MG63 (cell line): Measurements from ENCODE around the gene CEACAM8. TPM values are rescaled to one million over a fixed set of nuclear protein-coding genes. Genes with fewer than 3 reads are reported as not detected.
"Not testable (repeated sequence)": the region's sequence is repeated elsewhere in the genome, so short reads cannot be mapped to it uniquely, and the experiment has no call there.

Experiments
- DNase-seq: peaks from one replicate; pipeline ENCODE4 v3.0.0-alpha.2; 2020
- H3K27me3 ChIP-seq: fragments of 250-450 bp; sonication (Bioruptor Pico); 2 replicates; pipeline ENCODE4 v1.5.1; 2020; ENCODE audit warnings: mild to moderate bottlenecking, moderate library complexity
- H3K36me3 ChIP-seq: fragments of 250-450 bp; sonication (Bioruptor Pico); 2 replicates; pipeline ENCODE4 v1.5.1; 2020; ENCODE audit warnings: mild to moderate bottlenecking, moderate library complexity
- H3K4me3 ChIP-seq: fragments of 250-450 bp; sonication (Bioruptor Pico); 2 replicates; pipeline ENCODE4 v1.5.1; 2020; ENCODE audit warnings: mild to moderate bottlenecking, moderate library complexity
- H3K9me3 ChIP-seq: fragments of 250-450 bp; sonication (Bioruptor Pico); 2 replicates; pipeline ENCODE4 v1.5.1; 2020; ENCODE audit warnings: mild to moderate bottlenecking, moderate library complexity
- total RNA-seq: library from RNA; depleted of rRNA; stranded (reverse); fragments of >200 nt; shearing (Covaris generic); gene quantifications from 2 replicates; pipeline ENCODE4 v1.2.3, GENCODE V29; 2014; ENCODE audit warnings: low replicate concordance

CEACAM8 gene
- total RNA-seq, 1 experiment from 2014 or later, result not detected

DNA sequence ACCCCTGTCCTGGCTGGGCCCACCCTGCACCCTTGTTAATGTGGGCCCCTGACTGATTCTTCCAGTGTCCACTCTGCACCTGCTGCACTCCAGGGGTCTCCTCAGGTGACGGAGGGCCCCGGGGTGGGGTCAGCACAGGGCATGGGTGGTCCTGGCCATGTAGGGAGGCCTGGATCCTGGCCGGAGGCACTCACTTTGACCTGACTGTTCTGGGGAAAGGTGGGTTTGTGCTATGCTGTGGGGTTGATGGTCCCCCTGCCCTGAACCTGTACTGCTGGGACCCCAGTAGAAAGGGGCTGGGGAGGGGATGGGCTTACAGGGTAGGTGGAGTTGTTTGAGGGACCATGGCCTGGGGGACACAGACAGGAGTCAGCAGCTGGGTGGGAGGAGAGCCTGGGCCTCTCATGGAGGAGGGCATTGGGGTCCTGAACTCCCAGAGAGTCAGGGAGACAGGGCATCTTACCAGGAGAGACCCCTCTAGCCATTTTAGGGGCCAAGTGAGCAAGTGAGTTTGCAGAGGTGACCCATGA lies 40.6 kb downstream of the CEACAM8 start:
- Histone ChIP-seq H3K9me3 (peaks cover 4% of the 10 kb centered on the region; the same call in 1 of the 2 replicates), H3K36me3 (no peaks in the 10 kb centered on the region), H3K27me3 (no peaks in the 10 kb centered on the region), H3K4me3 (no peak overlapping the region)
- no peak for DNase-seq

DNA sequence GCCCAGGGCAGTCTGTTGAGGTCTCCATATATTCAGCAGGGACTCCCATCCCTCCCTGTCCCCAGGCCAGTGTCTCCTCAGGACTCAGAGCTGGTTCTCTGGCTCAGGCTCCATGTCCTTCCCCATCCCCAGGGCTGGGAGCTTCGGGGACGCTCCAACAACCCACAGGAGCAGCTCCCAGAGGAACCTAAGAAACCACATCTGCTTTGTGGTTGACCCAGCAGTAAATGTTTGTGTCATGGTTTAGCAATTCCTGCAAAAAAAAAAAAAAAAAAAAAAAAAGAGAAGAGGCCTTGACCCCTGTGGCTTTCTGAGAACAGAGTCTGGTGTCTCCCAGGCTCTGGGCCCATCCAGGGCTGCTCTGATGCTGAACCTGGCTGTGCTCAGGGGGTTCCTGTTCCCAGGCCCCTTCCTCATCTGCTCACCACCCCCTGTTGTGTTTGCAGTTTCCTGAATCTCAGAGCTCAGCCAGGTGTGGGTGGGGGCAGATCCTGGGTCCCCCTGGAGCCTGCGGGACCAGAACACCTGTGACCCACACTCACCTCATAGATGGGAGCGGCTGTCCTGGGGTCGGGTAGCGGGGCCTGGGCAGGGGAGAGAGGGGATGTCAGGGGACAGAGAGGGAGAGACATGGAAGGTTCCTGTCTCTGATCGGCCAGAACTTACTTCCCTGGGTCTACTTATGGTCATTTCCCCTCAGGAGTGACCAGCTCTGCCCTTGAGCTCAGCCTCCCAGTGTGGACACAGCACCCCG lies 41.3 kb downstream of the CEACAM8 start:
- no peak for DNase-seq
- no peaks in the 10 kb centered on the region for H3K27me3 ChIP-seq
- no peak overlapping the region for H3K4me3 ChIP-seq

GRCh38 chr19:42552086-42553065 lies 42.3 kb downstream of the CEACAM8 start:
- no peaks in the 10 kb centered on the region for H3K27me3 ChIP-seq
- no peak overlapping the region for H3K4me3 ChIP-seq
- no peak for DNase-seq
- peaks cover 1% of the 10 kb centered on the region; the same call in 1 of the 2 replicates for H3K9me3 ChIP-seq
- no peaks in the 10 kb centered on the region for H3K36me3 ChIP-seq

More for the DNA sequence above, 41.3 kb downstream of the CEACAM8 start:
- peaks cover 4% of the 10 kb centered on the region; the same call in 1 of the 2 replicates for H3K9me3 ChIP-seq
- H3K36me3 ChIP-seq, result no peaks in the 10 kb centered on the region

- DNase-seq, H3K9me3 ChIP-seq, H3K4me3 ChIP-seq, H3K36me3 ChIP-seq, H3K27me3 ChIP-seq: not testable (repeated sequence)
These were observed 44.2 kb downstream of the CEACAM8 start for GRCh38 chr19:42550521-42550920.

DNA sequence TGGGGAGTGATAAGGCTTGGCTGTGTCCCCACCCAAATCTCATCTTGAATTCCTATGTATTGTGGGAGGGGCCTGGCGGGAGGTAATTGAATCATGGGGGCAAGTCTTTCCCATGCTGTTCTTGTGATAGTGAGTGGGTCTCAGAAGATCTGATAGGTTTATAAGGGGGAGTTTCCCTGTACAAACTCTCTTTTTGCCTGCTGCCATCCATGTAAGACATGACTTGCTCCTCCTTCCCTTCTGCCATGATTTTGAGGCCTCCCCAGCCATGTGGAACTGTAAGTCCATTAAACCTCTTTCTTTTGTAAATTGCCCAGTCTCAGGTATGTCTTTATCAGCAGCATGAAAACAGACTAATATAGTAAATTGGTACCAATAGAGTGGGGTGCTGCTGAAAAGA lies 45.7 kb downstream of the CEACAM8 start:
- DNase-seq, H3K27me3 ChIP-seq, H3K9me3 ChIP-seq, H3K36me3 ChIP-seq, H3K4me3 ChIP-seq: not testable (repeated sequence)

DNA sequence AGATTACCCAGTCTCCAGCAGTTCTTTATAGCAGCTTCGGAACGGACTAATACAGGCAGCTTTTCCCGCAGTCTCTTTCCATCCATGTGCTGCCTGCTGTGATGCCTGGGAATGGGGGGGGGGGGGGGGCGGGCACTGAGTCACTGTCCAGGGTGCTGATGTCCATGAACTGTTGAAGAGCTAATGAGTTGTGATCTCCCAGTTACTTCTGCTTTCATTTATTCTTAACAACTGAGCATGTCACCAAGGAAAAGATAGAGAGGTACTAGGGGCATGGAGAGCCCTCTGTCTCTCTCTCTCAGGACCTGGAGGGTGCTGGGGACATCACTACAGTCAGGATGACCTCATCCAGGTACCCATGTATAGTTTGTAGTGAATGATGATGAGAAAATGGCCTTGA lies 46.2 kb downstream of the CEACAM8 start:
- no peaks in the 10 kb centered on the region; the same call in 1 of the 2 replicates for H3K9me3 ChIP-seq
- no peak for DNase-seq
- H3K36me3 ChIP-seq, result no peaks in the 10 kb centered on the region
- H3K27me3 ChIP-seq, result no peaks in the 10 kb centered on the region
- H3K4me3 ChIP-seq, result no peak overlapping the region

DNA sequence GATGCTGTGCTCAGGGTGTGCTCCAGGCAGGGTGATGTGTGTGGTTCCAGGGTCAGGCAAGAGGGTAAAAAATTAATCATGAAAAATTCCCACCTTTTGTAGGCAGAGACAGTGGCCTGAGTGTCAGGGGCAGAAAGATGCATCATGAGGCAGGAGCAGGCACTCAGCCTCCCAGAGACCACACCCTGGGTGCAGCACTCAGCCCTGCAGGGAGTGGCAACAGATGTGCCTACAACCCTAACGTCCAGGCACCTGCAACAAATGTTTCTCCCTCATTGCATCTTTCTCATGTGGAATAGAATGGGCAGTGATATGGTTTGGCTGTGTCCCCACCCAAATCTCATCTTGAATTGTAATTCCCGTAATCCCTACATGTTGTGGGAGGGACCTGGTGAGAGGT lies 46.8 kb downstream of the CEACAM8 start:
- DNase-seq, result no peak
- Histone ChIP-seq H3K9me3 (no peaks in the 10 kb centered on the region; the same call in 1 of the 2 replicates), H3K4me3 (no peak overlapping the region), H3K27me3 (no peaks in the 10 kb centered on the region), H3K36me3 (no peaks in the 10 kb centered on the region)

DNA sequence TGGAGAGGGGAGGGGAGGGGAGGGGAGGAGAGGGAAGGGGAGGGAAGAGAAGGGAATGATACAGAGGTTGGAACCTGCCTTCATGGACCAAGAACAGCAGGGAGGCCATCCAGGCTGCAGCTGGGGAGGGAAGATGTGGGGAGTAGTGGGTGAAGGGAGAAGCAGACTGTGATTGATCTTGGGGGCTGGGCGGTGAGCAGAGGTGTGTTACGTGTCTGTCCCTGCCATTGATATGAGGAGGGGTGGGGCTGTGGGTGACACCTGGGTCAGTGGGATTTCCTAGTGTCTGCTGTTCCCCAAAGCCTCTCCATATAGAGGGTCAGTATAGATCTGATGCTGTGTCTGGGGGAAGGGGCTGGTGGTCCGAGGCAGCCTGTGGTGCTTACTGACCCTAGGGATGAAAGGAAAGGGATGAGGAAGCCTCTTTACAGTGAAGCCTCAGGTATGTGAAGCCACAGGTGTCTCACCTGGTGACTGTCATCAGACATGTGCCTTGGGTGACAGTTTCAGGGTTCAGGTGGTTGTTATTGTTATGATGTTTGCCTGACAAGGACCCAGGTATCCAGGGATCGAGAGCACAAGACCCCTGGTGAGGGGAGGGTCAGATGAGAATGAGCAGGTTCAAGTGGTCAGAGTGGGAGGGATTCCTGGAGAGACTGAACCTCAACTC lies 47.8 kb downstream of the CEACAM8 start:
- no peak for DNase-seq
- H3K36me3 ChIP-seq, result no peaks in the 10 kb centered on the region
- no peak overlapping the region for H3K4me3 ChIP-seq
- H3K9me3 ChIP-seq, result no peaks in the 10 kb centered on the region; the same call in 1 of the 2 replicates
- H3K27me3 ChIP-seq, result no peaks in the 10 kb centered on the region

GRCh38 chr19:42544146-42544545 lies 50.6 kb downstream of the CEACAM8 start:
- Histone ChIP-seq H3K36me3 (no peaks in the 10 kb centered on the region), H3K4me3 (no peak overlapping the region), H3K9me3 (no peaks in the 10 kb centered on the region), H3K27me3 (no peaks in the 10 kb centered on the region)
- DNase-seq, result no peak

GRCh38 chr19:42542791-42543190 lies 51.9 kb downstream of the CEACAM8 start:
- Histone ChIP-seq H3K27me3 (no peaks in the 10 kb centered on the region), H3K36me3 (no peaks in the 10 kb centered on the region), H3K4me3 (no peak overlapping the region), H3K9me3 (no peaks in the 10 kb centered on the region)
- DNase-seq, result no peak

DNA sequence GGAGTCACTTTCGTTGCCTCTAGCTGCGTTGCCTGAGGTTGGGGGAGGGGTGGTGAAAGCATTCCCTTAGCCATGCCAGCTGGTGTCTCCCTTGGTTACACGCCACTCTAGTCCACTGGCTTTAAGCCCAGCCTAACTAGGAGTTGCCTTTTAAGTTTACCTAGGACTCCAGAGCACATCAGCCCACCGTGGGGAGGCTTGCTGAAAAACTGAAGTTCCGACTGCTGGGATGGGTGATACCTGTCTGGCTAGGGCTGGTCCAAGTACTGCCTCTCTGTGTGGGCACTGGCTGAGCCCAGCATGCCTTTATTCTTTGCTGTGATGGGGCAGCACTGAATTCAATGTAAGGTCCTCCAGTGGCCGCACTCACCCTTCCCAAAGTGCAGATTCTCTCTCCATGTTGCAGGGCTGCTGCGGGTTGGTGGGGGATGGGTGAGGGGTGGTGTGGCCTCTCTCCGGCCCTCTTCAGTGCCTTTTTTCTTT lies 54.6 kb downstream of the CEACAM8 start:
- Histone ChIP-seq H3K36me3 (no peaks in the 10 kb centered on the region), H3K9me3 (peaks cover 4% of the 10 kb centered on the region), H3K27me3 (peaks cover 16% of the 10 kb centered on the region), H3K4me3 (no peak overlapping the region)
- no peak for DNase-seq

GRCh38 chr19:42538841-42539709 lies 55.6 kb downstream of the CEACAM8 start:
- H3K4me3 ChIP-seq, result no peak overlapping the region
- H3K9me3 ChIP-seq, result peaks cover 4% of the 10 kb centered on the region
- DNase-seq, result no peak
- peaks cover 23% of the 10 kb centered on the region for H3K27me3 ChIP-seq
- H3K36me3 ChIP-seq, result no peaks in the 10 kb centered on the region

DNA sequence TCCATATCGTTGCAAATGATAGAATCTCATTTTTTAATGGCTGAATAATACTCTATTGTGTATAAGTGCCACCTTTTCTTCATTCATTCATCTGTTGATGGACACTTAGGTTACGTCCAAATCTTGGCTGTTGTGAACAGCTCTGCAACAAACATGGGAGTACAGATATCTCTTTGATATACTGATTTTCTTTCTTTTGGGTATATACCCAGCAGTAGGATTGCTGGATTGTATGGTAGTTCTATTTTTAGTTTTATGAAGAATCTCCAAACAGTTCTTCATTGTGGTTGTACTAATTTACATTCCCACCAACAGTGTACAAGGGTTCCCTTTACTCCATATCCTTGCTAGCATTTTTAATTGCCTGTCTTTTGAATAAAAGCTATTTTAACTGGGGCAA lies 59.4 kb downstream of the CEACAM8 start:
- H3K4me3 ChIP-seq, H3K36me3 ChIP-seq, H3K9me3 ChIP-seq, DNase-seq: not testable (repeated sequence)
- H3K27me3 ChIP-seq, result peaks cover 28% of the 10 kb centered on the region

- H3K4me3 ChIP-seq, result no peak overlapping the region
- no peak for DNase-seq
- H3K36me3 ChIP-seq, result no peaks in the 10 kb centered on the region
- peaks cover 4% of the 10 kb centered on the region for H3K9me3 ChIP-seq
- peaks cover 28% of the 10 kb centered on the region for H3K27me3 ChIP-seq
These were observed 60.3 kb downstream of the CEACAM8 start for GRCh38 chr19:42534391-42534790.

GRCh38 chr19:42532891-42533290 lies 61.8 kb downstream of the CEACAM8 start:
- DNase-seq, result no peak
- Histone ChIP-seq H3K9me3 (peaks cover 4% of the 10 kb centered on the region), H3K4me3 (no peak overlapping the region), H3K27me3 (peaks cover 28% of the 10 kb centered on the region), H3K36me3 (no peaks in the 10 kb centered on the region)

DNA sequence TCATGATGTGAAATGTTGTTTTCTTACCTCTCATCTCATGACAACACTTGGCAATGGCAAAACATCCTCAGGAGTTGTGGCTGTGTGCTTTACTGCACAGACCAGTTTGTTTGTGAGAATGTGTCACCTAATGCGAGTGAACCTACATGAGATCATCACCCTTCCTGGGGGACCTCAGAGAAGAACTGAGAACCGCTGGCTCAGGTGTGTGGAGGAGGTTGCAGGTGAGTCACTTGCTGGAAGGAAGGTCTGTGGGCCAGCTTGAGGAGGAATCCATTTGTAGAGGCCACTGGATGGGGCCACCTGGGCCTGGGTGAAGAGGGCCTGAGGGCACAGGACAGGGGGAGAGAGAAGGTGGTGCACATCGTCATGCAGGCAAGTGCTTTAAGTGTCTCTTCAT lies 63.4 kb downstream of the CEACAM8 start:
- Histone ChIP-seq H3K9me3 (peaks cover 4% of the 10 kb centered on the region), H3K27me3 (peaks cover 24% of the 10 kb centered on the region), H3K4me3 (no peak overlapping the region), H3K36me3 (no peaks in the 10 kb centered on the region)
- no peak for DNase-seq
